ENCODE results near the gene FBXL20. TPM values are rescaled to one million over a fixed set of nuclear protein-coding genes. Genes with fewer than 3 reads are reported as not detected.

FBXL20 gene
- total RNA-seq, 1 experiment from 2014 or later, result 17.2 TPM

- ChIA-PET RAD21 (ENCODE audit: low non-redundant PET in 1 of 2, low total read pairs in 2 of 2, uncharacterized antibody in 2 of 2, unreplicated experiment in 2 of 2) (interaction anchor here in 1 of 2 experiments (1.1 to 1.5 kb wide), 2 partner anchors 29 to 37 kb away, joined by 3 to 5 read pairs; partner anchors contain the start of gene RPL19), CTCF (interaction anchor here (0.7 to 6.8 kb wide), 20 partner anchors 8 to 385 kb away, joined by 3 to 60 read pairs (median 6); partner anchors contain the start of gene RPL19)
These were observed 164.9 kb downstream of the FBXL20 start for GRCh38 chr17:39236450-39236927.

More at GRCh38 chr17:39236450-39236927, 164.9 kb downstream of the FBXL20 start:
- no peaks in the 10 kb centered on the region for H3K9me3 ChIP-seq (ENCODE audit: control insufficient read depth in 1 of 2, insufficient read depth in 1 of 2, low read depth in 1 of 2, low read length in 2 of 2)
- no peak overlapping the region for H3K9ac ChIP-seq (ENCODE audit: low read length)
- H3K27ac ChIP-seq (ENCODE audit: low read depth, low read length), result no peak overlapping the region
- no peaks in the 10 kb centered on the region for H3K9me2 ChIP-seq (ENCODE audit: insufficient read depth)
- H4K20me1 ChIP-seq (ENCODE audit: insufficient read depth), result no peaks in the 10 kb centered on the region
- H3K4me2 ChIP-seq (ENCODE audit: low read length), result no peak overlapping the region
- H3K36me3 ChIP-seq (ENCODE audit: control insufficient read depth in 1 of 2, insufficient read depth in 2 of 2, low read length in 2 of 2), result no peaks in the 10 kb centered on the region
- POLR2A ChIA-PET, result interaction anchor here (1.4 to 3.8 kb wide), 3 partner anchors 30 to 37 kb away, joined by 5 to 16 read pairs (median 5); partner anchors contain the start of gene RPL19
- intact Hi-C loops (cut with micrococcal nuclease), result loop anchor here (5.0 kb wide), 1 partner anchor 259 kb away; no protein-coding TSS in a partner anchor
- ATAC-seq (no peak), DNase-seq (ENCODE audit: low read depth, low spot score) (no peak)
- peaks cover 18 to 51% of the 10 kb centered on the region in 2 experiments for H3K4me1 ChIP-seq (ENCODE audit: control insufficient read depth in 1 of 2, insufficient read depth in 2 of 2, low read length in 2 of 2)
- TF ChIP-seq REST (IDR thresholded peaks at IDR 0.05; ENCODE audit: low read depth), result no peak
- no peak for TF ChIP-seq EZH2 (IDR thresholded peaks at IDR 0.05)
- TF ChIP-seq ZFX (IDR thresholded peaks at IDR 0.05), result no peak
- TF ChIP-seq SRF (IDR thresholded peaks at IDR 0.05; ENCODE audit: low read depth), result no peak
- TF ChIP-seq ZBTB33 (IDR thresholded peaks at IDR 0.05; ENCODE audit: extremely low read depth, insufficient replicate concordance, low read length), result no peak
- TF ChIP-seq YY1 (IDR thresholded peaks at IDR 0.05; ENCODE audit: extremely low read depth, insufficient replicate concordance, low read depth, low read length), result no peak
- no peak for TF ChIP-seq RAD21 (IDR thresholded peaks at IDR 0.05; ENCODE audit: low read depth)
- TF ChIP-seq POLR2A (IDR thresholded peaks at IDR 0.05; ENCODE audit: borderline replicate concordance, extremely low read depth, insufficient read depth, insufficient read length), result no peak
- TF ChIP-seq SIN3A (IDR thresholded peaks at IDR 0.05; ENCODE audit: low read depth), result no peak
- TF ChIP-seq FOSL1 (IDR thresholded peaks at IDR 0.05; ENCODE audit: low read depth), result no peak
- TF ChIP-seq POLR2AphosphoS5 (IDR thresholded peaks at IDR 0.05; ENCODE audit: low read depth, low read length), result no peak
- no peak for TF ChIP-seq EGR1 (IDR thresholded peaks at IDR 0.05; ENCODE audit: low read depth)
- no peak for TF ChIP-seq ZNF274 (IDR thresholded peaks at IDR 0.05; ENCODE audit: low read depth, low read length)
- no peak for TF ChIP-seq ELF1 (IDR thresholded peaks at IDR 0.05; ENCODE audit: borderline replicate concordance, low read depth)
- TF ChIP-seq MAX (IDR thresholded peaks at IDR 0.05), result no peak
- no peak for TF ChIP-seq CEBPB (IDR thresholded peaks at IDR 0.05; ENCODE audit: low read depth)
- TF ChIP-seq ATF3 (IDR thresholded peaks at IDR 0.05), result no peak
- TF ChIP-seq TCF7L2 (IDR thresholded peaks at IDR 0.05; ENCODE audit: borderline replicate concordance, extremely low read depth, insufficient read depth, insufficient read length), result no peak
- H3K79me2 ChIP-seq (ENCODE audit: insufficient read depth, low read length), result no peaks in the 10 kb centered on the region
- H3K27me3 ChIP-seq (ENCODE audit: insufficient read depth, low read length), result no peaks in the 10 kb centered on the region
- no peak overlapping the region for H2AFZ ChIP-seq (ENCODE audit: low read depth, low read length, poor library complexity, severe bottlenecking)
- no TSS peak for BruUV-seq (replicated peaks)
- no peak overlapping the region for H3K4me3 ChIP-seq (replicated peaks in 1 of 2; ENCODE audit: low read depth in 1 of 2, low read length in 2 of 2)

Measured in HCT116 (cell line).